D721Med (cell line): Measurements from ENCODE around the gene STK38L.

ENCODE experiments used
- DNase-seq: peaks from one replicate; pipeline ENCODE4 v3.0.0; 2011; ENCODE audit warnings: low spot score; ENCODE audit not compliant: insufficient read length
- FAIRE-seq: peaks from 2 replicates; lab custom pipeline; 2011; peaks lifted over from hg19 to GRCh38; lab: Jason Lieb, UNC
- TF ChIP-seq, protein P1 (sequence below): IDR thresholded peaks from 2 replicates; pipeline ENCODE4 v1.5.1; 2012; ENCODE audit warnings: mild to moderate bottlenecking, control low read depth; ENCODE audit not compliant: insufficient read depth; ENCODE audit errors: missing control alignments

STK38L gene

DNA sequence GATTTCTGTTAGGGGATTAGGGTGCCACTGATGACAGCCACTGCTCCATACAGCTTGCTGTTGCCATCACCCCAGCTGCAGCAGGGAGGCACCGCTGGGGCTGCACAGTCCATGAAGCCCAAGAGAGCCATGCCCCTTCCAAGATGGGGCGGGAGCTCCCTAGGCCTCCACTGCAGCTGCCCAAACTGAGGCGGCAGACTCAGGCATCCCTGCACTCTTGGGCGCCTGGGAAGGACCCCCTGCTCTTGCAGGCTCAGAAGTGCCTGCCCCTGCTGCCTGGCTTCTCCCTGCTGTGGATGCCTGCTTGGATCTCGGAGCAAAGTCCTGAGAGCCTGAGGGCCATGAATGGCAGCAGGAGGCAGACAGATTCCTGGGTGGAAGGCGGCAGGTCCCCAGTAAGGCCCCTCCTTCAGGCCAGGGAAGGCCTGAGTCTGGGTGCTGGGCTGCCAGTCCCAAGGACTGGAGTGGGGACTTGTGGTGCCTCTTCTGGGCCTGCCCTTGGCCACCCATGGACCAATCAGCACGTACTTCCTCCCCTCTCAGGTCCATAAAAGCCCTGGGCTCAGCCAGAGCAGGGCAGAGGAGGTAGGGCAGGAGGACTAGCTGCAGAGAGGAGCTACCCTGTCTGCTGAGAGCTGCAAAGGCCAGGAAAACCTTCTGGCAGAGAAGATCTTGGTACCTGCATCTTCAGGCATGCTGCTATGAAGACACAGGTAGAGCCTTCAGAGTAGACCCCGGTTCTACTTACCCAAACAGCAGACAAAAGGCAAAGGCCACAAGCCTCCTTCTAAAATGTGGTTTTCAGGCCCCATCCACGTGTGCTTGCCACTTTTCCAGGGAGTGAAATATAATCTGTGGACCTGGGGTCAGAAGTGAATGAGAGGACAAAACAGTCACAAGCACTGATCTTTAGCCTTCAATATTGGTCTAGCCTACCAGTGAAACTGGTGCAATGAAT, 30.0 kb upstream of the STK38L start:
- DNase-seq = no peak
- no peak for FAIRE-seq
- TF ChIP-seq, protein P1, sequence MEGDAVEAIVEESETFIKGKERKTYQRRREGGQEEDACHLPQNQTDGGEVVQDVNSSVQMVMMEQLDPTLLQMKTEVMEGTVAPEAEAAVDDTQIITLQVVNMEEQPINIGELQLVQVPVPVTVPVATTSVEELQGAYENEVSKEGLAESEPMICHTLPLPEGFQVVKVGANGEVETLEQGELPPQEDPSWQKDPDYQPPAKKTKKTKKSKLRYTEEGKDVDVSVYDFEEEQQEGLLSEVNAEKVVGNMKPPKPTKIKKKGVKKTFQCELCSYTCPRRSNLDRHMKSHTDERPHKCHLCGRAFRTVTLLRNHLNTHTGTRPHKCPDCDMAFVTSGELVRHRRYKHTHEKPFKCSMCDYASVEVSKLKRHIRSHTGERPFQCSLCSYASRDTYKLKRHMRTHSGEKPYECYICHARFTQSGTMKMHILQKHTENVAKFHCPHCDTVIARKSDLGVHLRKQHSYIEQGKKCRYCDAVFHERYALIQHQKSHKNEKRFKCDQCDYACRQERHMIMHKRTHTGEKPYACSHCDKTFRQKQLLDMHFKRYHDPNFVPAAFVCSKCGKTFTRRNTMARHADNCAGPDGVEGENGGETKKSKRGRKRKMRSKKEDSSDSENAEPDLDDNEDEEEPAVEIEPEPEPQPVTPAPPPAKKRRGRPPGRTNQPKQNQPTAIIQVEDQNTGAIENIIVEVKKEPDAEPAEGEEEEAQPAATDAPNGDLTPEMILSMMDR = no peak

DNA sequence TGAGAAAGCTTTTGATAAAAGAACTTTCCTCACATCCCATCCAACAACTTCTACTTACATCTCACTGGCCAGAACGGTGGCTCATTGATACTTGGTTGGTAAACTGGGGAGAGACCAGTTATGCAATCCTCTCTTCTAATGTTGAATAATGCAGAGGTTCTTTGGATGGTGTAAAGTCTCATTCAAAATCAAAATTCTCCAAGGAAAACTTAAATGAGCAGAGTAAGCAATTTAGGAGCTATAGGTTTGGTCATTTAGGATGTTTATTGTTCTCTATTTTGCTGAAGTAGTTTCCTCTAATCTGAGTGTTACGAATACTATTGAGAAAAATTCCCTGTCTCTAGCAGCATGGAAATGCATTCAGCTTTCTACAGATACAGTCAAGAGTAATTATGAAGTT, 26.5 kb upstream of the STK38L start:
- DNase-seq (no peak), FAIRE-seq (no peak)
- TF ChIP-seq, protein P1 = no peak

GRCh38 chr12:27219693-27220054, 24.4 kb upstream of the STK38L start:
- DNase-seq = no peak
- TF ChIP-seq, protein P1 = no peak
- no peak for FAIRE-seq

DNA sequence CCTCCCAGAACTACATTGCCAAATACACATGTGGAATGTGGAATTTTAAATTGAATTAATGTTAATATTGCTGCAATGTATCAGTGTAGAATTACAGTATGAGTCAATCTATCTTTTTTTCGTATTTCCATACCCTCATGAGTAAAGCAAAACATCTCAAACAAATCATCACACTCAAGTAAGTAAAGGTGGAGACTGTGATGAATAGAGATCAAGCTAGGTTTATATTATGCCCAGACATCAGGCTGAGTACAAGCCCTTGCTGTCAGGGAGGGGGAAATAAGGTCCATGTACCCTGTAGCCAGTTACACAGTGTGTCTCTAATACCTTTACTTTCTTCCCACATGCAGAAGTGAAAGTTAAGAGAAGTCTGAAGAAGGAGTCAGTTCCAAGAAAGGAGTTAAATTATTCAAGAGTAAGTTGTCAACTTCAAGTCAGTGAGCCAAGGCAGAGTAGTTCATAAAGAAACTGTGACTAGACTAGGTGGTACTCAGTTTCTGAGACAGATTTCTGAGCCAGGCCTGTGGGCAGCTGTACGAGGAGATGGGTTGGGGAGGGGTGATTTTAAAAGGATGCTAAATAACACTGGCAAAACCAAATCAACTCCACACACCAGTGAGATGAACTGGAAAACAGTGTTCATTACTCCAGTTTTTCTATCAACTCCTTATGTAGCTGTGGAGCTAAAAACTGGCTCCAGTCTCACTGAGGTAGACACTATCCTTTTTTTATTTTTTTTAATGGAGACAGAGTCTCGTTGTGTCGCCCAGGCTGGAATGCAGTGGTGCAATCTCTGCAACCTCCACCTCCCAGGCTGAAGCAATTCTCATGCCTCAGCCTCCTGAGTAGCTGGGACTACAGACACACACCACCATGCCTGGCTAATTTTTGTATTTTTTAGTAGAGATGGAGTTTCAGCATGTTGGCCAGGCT, 23.8 kb upstream of the STK38L start:
- FAIRE-seq (no peak), DNase-seq (no peak)

DNA sequence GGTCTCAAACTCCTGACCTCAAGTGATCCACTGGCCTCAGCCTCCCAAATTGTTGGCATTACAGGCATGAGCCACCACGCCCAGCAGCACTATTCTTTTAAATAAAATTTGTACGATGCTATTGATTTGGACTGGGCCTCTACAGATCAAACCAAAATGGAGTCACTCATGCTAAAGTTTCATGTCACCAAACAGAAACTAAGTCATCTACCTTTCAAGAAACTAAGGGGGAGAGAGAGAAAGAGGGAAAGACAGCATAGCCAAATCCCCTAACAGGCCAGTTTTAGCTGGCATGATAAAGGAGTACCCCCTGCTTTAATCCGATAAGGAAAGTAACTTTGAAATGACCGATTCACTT, 23.1 kb upstream of the STK38L start:
- no peak for FAIRE-seq
- TF ChIP-seq, protein P1 = no peak

More for the DNA sequence above, 23.8 kb upstream of the STK38L start:
- TF ChIP-seq, protein P1 = no peak

DNA sequence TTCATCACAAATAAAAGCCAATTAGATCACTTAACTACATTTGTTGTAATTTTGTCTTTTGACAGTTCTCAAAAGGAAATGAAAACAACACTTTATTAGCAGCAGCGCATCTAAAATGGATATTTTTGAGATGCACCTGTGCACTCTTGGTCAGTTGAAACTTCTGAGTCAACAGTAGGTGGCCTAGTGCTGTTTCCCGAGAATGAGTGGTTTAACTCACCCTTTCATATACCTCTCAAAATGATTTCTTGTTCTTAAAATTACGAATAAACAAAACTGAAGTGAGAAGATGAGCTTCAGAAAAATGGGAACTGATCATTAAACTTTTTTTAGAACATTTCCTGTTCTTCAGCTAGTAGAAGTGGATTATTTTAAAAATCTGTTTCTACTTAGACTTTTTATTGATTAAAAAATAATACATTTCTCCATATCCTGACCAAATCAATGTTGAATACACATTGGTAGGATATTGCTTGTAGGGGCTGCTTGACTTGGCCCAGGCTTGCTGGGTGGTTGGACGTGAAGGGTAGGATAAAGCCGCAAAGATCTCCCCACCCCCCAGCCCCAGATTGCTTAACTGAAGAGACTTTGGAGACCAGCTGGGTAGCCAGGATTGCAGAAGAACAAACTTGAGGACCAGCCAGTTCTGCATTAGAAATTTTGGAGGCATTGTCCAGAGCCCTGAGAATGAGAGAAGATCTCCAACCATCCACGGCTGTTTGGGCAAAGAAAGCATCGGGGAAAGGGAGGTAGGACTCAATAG, 22.3 kb upstream of the STK38L start:
- DNase-seq (no peak), FAIRE-seq (no peak)
- TF ChIP-seq, protein P1 = no peak

More for the DNA sequence above, 23.1 kb upstream of the STK38L start:
- no peak for DNase-seq
